Endothelial cell of umbilical vein (primary cell): ENCODE data around the gene UQCC2.

ENCODE experiments used
- CTCF ChIP-seq, 2 donors: IDR thresholded peaks; 1 replicate in 1 of 2; 2 replicates in 1 of 2; pipeline ENCODE4 v1.5.1; 2011; ENCODE audit warnings: low read length in 2 of 2, mild to moderate bottlenecking in 2 of 2, moderate library complexity in 2 of 2, control low read depth in 1 of 2, inconsistent platforms in 1 of 2, low read depth in 1 of 2; ENCODE audit not compliant: insufficient read depth in 1 of 2; ENCODE audit errors: extremely low read depth in 1 of 2
- EZH2 ChIP-seq: IDR thresholded peaks from 2 replicates; pipeline ENCODE4 v1.6.1; 2012; ENCODE audit warnings: borderline replicate concordance, low read depth, mild to moderate bottlenecking, moderate library complexity, low read length, inconsistent platforms; ENCODE audit not compliant: severe bottlenecking
- FOS ChIP-seq: IDR thresholded peaks from 2 replicates; pipeline ENCODE4 v1.6.1; 2011; ENCODE audit warnings: mild to moderate bottlenecking, low read length, moderate library complexity, borderline replicate concordance; ENCODE audit not compliant: insufficient read depth
- POLR2A ChIP-seq: IDR thresholded peaks from 2 replicates; pipeline ENCODE4 v1.6.1; 2012; ENCODE audit warnings: low read depth, mild to moderate bottlenecking, control low read depth, low read length
- POLR2AphosphoS5 ChIP-seq: IDR thresholded peaks from 2 replicates; pipeline ENCODE4 v1.6.1; 2012; ENCODE audit warnings: low read depth, mild to moderate bottlenecking, control low read depth, low read length, moderate library complexity; ENCODE audit not compliant: insufficient read depth

GRCh38 chr6:33678932-33679490 is 32.5 kb downstream of the UQCC2 start:
- TF ChIP-seq POLR2AphosphoS5 (no peak), CTCF (IDR thresholded peaks at IDR 0.05; ENCODE audit: extremely low read depth in 1 of 2, insufficient read depth in 1 of 2, low read depth in 1 of 2, low read length in 2 of 2) (no peak), EZH2 (no peak), POLR2A (no peak), FOS (no peak)
